ENCODE data around the gene NAXE.
"Not testable (repeated sequence)": the region's sequence is repeated elsewhere in the genome, so short reads cannot be mapped to it uniquely, and the experiment has no call there.

Gene NAXE

GRCh38 chr1:156590326-156591180, 1.0 kb upstream of the NAXE start:
- intact Hi-C loops (cut with DNase I), result loop anchor here (5.0 kb wide), 2 partner anchors 83 to 133 kb away; no protein-coding TSS in a partner anchor
- DNase-seq, result no peak

DNA sequence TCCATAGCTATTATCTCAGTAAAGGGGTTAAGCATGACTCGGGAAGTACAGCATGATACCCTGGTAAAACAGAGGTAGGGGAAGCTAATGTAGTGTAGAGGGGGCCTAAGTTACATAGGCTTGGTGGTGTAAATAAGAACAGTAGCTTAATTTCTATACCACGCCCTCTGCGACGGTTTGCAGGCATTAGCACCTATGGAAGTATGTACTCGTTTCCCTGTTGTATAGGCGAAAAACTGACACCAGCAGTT, 470 bp upstream of the NAXE start:
- intact Hi-C loops (cut with DNase I), result loop anchor here (5.0 kb wide), 2 partner anchors 84 to 134 kb away; no protein-coding TSS in a partner anchor

GRCh38 chr1:156592158-156592909, 758 bp downstream of the NAXE start:
- intact Hi-C loops (cut with DNase I), result loop anchor here (5.0 kb wide), 2 partner anchors 85 to 135 kb away; no protein-coding TSS in a partner anchor

More for the DNA sequence above, 470 bp upstream of the NAXE start:
- no peak for DNase-seq

GRCh38 chr1:156592910-156593660, 1.5 kb downstream of the NAXE start:
- no peak for DNase-seq
- intact Hi-C loops (cut with DNase I), result loop anchor here (5.0 kb wide), 2 partner anchors 86 to 136 kb away; no protein-coding TSS in a partner anchor

More at GRCh38 chr1:156592158-156592909, 758 bp downstream of the NAXE start:
- no peak for DNase-seq

DNA sequence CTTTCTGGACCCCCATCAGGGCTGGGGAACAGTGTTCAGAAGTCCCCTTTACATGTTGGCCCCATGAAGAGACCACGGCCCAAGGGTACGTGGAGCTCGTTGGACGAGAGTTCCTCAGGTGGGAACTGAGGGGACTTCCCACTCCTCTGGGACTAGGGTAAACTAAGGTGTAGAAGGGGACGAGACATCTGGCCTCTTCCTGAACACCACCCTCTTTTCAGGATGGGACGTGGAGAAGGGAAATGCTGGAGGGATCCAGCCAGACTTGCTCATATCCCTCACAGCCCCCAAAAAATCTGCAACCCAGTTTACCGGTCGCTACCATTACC, 2.0 kb downstream of the NAXE start:
- intact Hi-C loops (cut with DNase I), result loop anchor here (5.0 kb wide), 2 partner anchors 86 to 136 kb away; no protein-coding TSS in a partner anchor
- DNase-seq, result no peak

DNA sequence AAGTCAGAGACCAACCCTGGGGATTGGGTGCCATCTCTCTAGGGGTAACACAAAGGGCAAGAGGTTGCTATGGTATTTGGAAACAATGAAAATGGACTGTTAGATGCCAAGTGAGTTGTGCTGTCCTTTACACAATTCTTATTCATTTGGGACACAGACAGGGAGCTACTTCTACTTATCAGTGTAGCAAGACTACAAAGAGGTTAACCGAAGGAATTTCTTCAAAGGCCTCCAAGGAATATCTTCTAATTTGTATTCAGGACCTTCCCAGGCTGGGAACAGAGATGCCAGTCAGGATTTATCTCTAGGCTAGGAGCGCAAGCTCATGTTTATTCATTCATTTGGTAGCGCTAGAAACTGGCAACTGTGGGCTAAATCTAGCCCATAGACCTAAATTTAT, 2.6 kb downstream of the NAXE start:
- intact Hi-C loops (cut with DNase I), result loop anchor here (5.0 kb wide), 2 partner anchors 87 to 137 kb away; no protein-coding TSS in a partner anchor
- DNase-seq, result no peak

- intact Hi-C loops (cut with DNase I), result no loop called here
- no peak for DNase-seq
Observed at GRCh38 chr1:156595016-156595415, 3.4 kb downstream of the NAXE start.

DNA sequence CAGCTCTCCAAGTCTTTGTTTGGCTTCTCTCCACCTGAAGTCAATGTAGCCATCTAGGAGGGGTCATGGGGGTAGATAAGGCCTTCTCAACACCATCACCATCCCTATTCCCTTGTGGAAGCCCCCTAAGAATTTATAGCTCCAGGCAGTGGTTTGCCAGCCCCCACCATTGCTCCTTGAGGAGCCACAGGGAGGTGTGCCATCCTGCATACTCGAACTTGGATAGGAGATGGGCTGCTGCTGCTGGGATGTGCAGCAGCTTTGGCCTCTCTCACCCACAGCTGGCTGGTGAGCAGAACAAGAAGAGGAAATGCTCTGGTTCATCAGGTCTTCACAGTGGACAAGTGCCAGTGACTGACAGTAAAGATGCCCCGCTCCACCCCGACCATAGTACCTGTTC, 4.8 kb downstream of the NAXE start:
- no peak for DNase-seq
- intact Hi-C loops (cut with DNase I), result no loop called here

DNA sequence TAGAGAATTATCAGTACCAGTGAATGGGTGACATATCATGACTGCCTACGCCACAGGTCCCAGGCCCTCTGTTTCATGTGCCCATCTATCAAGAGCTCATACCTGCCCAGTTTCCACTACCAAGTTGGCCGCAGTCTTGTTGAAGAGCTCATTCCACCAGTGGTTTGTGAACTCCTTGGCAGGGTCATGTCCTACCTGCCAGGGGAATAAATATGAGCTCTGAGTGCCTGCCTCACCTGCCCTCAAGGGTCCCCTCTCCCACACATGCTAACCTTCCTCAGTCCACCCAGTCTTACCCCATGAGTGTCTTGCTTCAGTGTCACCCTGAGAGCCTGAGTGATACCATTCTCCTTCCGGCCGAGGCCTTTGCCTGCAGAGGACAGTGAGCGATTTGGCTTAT, 6.5 kb downstream of the NAXE start:
- intact Hi-C loops (cut with DNase I), result no loop called here
- DNase-seq, result no peak

DNA sequence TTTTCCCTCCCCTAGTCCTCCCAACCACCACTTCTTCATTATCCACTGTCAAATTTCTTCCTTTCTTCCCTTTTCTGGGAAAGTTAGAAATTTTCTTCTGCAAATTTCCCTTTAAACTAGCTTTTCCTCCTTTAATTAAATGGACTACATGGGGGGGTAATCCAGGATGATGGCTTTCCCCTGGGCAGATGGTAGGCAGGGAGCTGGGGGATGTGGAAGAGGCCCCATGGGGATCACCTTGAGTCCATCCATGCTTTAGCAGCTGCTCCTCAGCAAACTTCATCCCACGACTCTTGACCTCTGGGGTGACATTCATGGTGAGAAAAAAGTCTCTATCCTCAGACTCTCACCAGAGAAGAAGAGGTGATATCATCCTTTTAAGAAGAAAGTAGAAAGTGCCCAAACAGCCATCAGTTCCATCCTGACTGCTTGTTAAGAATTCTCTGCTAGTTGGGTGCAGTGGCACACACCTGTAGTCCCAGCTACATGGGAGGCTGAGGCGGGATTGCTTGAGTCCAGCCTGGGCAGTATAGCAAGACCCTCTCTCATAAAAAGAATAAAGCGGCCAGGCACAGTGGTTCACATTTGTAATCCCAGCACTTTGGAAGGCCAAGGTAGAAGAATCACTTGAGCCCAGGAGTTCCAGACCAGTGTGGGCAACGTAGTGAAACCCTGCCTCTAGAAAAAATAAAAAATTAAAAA, 7.3 kb downstream of the NAXE start:
- DNase-seq, result no peak
- intact Hi-C loops (cut with DNase I), result no loop called here

DNA sequence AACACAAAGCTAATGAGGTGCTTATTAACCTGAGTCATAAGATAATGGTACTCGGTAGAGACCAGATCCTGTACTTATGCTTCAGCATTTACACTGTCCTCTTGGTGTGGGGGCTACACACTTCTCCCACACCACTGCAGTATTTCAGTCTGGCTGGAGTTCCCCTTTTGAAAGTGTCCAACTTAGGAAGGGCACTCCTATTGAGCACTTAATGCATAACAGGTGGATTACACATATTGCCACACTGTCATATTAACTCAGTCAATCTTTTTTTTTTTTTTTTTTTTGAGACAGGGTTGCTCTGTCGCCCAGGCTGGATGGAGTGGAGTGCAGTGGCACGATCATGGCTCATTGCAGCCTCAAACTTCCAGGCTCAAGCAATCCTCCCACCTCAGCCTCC, 8.2 kb downstream of the NAXE start:
- intact Hi-C loops (cut with DNase I), result loop anchor here (10.0 kb wide), 1 partner anchor 115 kb away; no protein-coding TSS in a partner anchor
- DNase-seq, result no peak

DNA sequence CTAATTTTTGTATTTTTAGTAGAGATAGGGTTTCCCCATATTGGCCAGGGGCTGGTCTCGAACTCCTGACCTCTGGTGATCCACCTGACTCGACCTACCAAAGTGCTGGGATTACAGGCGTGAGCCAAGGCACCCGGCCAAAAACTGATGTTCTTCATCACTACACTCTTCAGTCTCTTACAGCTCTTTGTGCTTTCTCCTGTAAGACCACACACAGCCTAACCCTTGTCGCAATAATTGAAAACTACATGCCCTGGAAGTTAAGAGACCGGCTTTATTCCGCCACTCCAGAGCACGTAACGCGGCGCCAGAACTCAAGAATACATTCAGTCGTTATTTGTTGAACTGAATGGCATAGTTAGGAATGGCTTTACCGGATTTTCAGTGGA, 9.2 kb downstream of the NAXE start:
- no peak for DNase-seq
- intact Hi-C loops (cut with DNase I), result loop anchor here (10.0 kb wide), 1 partner anchor 116 kb away; no protein-coding TSS in a partner anchor

DNA sequence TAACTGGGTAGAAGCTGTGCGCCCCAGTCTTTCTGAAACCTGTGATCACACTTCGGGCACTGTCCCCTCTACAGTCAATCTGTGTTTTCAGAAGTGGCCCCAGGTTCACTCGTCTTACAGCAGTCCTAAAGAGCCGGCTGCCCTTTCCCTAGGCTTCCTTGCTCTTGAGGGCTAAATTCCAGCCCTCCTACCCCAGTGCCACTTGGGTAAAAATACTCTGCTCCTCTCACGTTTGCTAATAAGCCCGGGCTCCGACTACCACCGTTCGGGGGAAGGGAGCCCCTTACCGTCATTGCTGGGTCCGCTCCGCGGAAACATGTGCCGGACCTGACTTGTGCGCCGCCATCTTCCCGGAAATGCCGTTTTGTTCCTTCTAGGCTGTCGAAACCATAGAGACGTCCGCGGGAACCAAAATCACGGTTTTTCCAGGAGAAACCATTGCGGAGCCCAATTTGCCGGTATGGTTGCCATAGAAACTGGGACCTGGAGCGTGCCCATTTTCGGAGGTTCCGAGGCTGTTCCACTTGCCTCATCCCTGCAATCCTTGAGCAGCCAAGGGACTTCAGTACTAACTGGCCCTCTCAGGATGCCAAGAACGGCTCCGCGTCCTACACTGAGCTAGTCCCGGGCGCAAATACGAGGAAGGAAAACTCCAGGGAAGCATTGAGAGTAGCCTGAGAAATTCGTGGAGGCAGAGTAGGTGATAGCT, 9.7 kb downstream of the NAXE start, which contains the start of gene GPATCH4:
GPATCH4 (minus strand) TSS at position 358 of the 709 bp plus-strand sequence.
- intact Hi-C loops (cut with DNase I), result loop anchor here (10.0 kb wide), 1 partner anchor 116 kb away; no protein-coding TSS in a partner anchor
- peak; percentile 76 to 96 (median 82) for DNase-seq

DNA sequence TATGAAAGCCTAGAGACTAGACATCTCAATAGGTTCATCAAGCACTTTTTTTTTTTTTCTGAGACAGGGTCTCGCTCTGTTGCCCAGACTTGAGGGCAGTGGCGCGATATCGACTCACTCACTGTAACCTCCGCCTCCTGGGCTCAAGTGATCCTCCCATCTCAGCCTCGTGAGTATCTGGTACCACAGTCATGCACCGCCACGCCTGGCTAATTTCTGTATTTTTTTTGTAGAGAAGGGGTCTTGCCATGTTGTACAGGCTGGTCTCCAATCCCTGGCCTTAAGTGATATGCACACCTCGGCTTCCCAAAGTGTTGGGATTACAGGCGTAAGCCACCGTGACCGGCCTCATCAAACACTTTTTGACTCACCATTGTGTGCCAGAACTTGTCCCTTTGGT, 10.3 kb downstream of the NAXE start:
- intact Hi-C loops (cut with DNase I), result loop anchor here (10.0 kb wide), 1 partner anchor 117 kb away; no protein-coding TSS in a partner anchor
- no peak for DNase-seq

GRCh38 chr1:156602557-156602993, 11.0 kb downstream of the NAXE start:
- no peak for DNase-seq
- intact Hi-C loops (cut with DNase I), result loop anchor here (10.0 kb wide), 1 partner anchor 118 kb away; no protein-coding TSS in a partner anchor

- intact Hi-C loops (cut with DNase I), result loop anchor here (2.0 to 10.0 kb wide), 3 partner anchors 23 to 150 kb away; no protein-coding TSS in a partner anchor
- DNase-seq, result not testable (repeated sequence)
Observed at GRCh38 chr1:156607344-156607743, 15.8 kb downstream of the NAXE start.

DNA sequence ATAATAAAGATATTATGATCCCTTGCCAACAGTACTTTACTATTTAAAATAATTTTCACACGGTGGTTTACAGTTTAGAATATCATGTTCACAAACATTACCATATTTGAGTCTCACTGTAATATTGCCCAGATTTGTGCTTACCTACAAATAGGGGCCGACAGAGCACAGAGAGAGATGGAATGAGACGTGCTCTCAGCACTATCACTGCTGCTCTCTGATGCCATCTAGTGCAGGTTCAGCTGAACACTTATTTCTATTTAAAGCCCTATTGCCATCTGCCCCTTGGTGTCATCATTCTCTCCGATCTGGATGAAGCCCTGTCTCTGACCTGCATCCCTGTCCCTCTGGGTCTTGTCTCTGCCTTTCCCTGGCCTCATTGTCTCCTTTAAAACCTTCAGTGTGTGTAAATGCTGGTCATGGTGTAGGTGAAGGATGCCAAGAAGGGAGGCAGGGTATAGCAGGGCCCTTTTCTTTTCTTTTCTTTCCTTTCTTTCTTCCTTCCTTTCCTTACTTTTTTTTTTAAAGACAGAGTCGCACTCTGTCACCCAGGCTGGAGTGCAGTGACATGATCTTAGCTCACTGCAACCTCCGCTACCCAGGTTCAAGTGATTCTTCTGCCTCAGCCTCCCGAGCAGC, 16.6 kb downstream of the NAXE start:
- intact Hi-C loops (cut with DNase I), result loop anchor here (2.0 to 10.0 kb wide), 3 partner anchors 123 to 221 kb away; no protein-coding TSS in a partner anchor
- peak in 3 of 10 donors; percentile 52 to 92 (median 61) for DNase-seq

DNA sequence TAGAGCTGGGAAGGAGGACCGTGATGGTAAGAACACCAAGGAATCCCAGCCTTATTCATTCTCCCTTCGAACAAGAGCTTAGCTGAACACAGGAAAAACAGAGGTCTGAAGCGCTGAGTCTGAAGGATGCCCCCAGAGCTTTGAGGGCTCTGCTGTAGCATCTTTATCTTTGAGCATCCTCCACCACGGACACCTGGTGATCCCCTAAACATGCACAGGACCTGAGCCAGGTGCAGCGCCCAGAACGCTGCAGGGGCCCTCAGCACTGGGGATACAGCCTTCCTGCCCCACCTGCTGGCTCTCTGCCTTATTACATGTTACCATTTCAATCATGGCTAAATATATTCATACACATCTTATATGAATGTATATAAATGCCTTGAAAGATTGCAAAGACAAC, 17.4 kb downstream of the NAXE start:
- peak in 1 of 10 donors; percentile 44 for DNase-seq
- intact Hi-C loops (cut with DNase I), result loop anchor here (2.0 to 10.0 kb wide), 3 partner anchors 124 to 222 kb away; no protein-coding TSS in a partner anchor
